GM10266 (cell line): ENCODE measurements around the gene TRABD.
"Not testable (repeated sequence)": the region's sequence is repeated elsewhere in the genome, so short reads cannot be mapped to it uniquely, and the experiment has no call there.

Experiments
- DNase-seq: peaks from one replicate; pipeline ENCODE4 v3.0.0; 2012; ENCODE audit errors: extremely low spot score
- CTCF ChIP-seq: IDR thresholded peaks from 2 replicates; pipeline ENCODE4 v1.5.1; 2012; ENCODE audit warnings: mild to moderate bottlenecking, low read depth; ENCODE audit not compliant: control insufficient read depth, insufficient read depth; ENCODE audit errors: missing control alignments

Gene TRABD

GRCh38 chr22:50199829-50200460 lies 14.2 kb downstream of the TRABD start:
- TF ChIP-seq CTCF: no peak
- no peak for DNase-seq

- DNase-seq: peak; percentile 100
- TF ChIP-seq CTCF: no peak
These were observed 14.9 kb downstream of the TRABD start, which contains the start of gene SELENOO for GRCh38 chr22:50200461-50201190. TSS of gene SELENOO (plus strand) at chr22:50201011. CDS start at chr22:50201037, 26 bp downstream.

DNA sequence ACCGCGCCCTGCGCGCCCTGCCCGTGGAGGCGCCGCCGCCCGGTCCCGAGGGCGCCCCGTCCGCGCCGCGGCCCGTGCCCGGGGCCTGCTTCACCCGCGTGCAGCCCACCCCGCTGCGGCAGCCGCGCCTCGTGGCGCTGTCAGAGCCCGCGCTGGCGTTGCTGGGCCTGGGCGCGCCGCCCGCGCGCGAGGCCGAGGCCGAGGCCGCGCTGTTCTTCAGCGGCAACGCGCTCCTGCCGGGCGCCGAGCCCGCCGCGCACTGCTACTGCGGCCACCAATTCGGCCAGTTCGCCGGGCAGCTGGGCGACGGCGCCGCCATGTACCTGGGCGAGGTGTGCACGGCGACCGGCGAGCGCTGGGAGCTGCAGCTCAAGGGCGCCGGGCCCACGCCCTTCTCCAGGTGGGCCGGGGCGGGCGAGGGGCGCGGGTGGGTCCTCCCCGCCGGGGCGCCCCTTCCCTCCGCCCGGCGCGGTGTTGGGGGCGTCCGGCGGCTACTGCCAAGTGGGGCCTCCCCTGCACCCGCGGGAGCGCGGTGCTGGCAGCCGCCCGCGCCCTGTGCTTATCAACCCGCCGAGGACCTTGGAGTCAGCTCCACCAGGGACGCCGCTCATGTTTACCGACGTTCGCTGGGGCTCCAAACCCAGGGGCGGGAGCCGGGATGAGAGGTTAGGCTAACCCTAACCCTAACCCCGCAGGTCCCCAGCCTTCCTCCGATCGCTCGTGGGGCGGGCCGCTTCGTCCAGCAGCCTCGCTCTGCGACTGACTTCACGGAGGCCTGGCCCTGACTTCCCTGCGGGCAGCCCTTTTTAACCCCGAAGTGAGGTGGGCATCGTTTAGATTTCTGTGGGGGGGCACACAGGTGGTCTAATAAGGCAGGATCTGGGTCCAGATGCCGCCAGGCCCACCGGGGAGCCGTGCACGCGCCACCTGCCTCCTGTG lies 15.7 kb downstream of the TRABD start:
- DNase-seq: peak; percentile 66
- TF ChIP-seq CTCF: no peak

- DNase-seq: no peak
- TF ChIP-seq CTCF: no peak
These were observed 16.5 kb downstream of the TRABD start for GRCh38 chr22:50202130-50202666.

DNA sequence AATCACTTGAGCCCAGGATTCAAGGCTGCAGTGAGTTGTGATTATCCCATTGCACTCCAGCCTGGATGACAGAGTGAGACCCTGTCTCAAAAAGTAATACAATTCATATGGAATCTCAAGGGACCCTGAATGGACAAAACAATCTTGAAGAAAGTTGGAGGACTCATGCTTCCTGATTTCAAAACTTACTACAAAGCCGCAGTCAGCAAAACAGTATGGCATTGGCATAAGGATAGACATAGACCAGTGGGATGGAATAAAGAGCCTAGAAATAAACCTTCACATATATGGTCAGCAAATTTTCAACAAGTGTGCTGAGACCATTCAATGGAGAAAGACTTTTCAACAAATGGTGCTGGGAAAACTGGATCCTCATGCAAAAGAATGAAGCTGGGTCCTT lies 17.6 kb downstream of the TRABD start:
- DNase-seq: no peak
- TF ChIP-seq CTCF: no peak

DNA sequence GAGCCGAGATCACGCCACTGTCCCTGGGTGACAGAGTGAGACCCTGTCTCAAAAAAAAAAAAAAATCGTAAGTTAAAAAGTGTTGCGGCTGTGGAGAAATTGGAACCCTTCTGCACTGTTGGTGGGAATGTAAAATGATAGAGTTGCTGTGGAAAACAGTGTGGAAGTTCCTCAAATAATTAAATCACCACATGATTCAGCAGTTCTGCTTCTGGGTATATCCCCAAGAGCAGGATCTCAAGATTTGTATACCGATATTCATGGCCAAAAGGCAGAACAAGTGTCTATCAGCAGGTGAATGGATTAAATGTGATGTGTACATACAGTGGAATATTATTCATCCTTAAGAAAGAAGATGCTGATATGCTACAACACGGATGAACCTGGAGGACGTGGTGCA lies 18.9 kb downstream of the TRABD start:
- no peak for DNase-seq
- TF ChIP-seq CTCF: no peak

GRCh38 chr22:50204998-50205397 lies 19.3 kb downstream of the TRABD start:
- DNase-seq: not testable (repeated sequence)
